GM12878 (cell line): ENCODE data around the gene CRYGA.

Experiments
- BCL11A ChIP-seq: IDR thresholded peaks from 2 replicates; pipeline ENCODE4 v1.6.1; 2011; ENCODE audit warnings: low read depth, low read length
- EZH2 ChIP-seq: IDR thresholded peaks from 2 replicates; pipeline ENCODE4 v1.6.1; 2012; ENCODE audit warnings: low read depth, mild to moderate bottlenecking, control low read depth, inconsistent platforms, low read length, borderline replicate concordance; ENCODE audit not compliant: control insufficient read depth
- USF1 ChIP-seq: IDR thresholded peaks from 2 replicates; pipeline ENCODE4 v1.6.1; 2011; ENCODE audit warnings: borderline replicate concordance, low read depth, mild to moderate bottlenecking, moderate library complexity, mixed read lengths, low read length; ENCODE audit not compliant: insufficient read depth; ENCODE audit errors: extremely low read length

- TF ChIP-seq USF1 (no peak), BCL11A (no peak), EZH2 (no peak)
Measured at GRCh38 chr2:208127090-208127489, 36.3 kb downstream of the CRYGA start.
